ENCODE measurements around the gene SDCCAG8. TPM values are rescaled to one million over a fixed set of nuclear protein-coding genes. Genes with fewer than 3 reads are reported as not detected.

SDCCAG8 gene
- total and polyA plus RNA-seq, 2 of the 8 experiments (the other 6 are each of a cell fraction or from before 2014, with no cell fraction given), result 15.6 to 21.0 TPM

DNA sequence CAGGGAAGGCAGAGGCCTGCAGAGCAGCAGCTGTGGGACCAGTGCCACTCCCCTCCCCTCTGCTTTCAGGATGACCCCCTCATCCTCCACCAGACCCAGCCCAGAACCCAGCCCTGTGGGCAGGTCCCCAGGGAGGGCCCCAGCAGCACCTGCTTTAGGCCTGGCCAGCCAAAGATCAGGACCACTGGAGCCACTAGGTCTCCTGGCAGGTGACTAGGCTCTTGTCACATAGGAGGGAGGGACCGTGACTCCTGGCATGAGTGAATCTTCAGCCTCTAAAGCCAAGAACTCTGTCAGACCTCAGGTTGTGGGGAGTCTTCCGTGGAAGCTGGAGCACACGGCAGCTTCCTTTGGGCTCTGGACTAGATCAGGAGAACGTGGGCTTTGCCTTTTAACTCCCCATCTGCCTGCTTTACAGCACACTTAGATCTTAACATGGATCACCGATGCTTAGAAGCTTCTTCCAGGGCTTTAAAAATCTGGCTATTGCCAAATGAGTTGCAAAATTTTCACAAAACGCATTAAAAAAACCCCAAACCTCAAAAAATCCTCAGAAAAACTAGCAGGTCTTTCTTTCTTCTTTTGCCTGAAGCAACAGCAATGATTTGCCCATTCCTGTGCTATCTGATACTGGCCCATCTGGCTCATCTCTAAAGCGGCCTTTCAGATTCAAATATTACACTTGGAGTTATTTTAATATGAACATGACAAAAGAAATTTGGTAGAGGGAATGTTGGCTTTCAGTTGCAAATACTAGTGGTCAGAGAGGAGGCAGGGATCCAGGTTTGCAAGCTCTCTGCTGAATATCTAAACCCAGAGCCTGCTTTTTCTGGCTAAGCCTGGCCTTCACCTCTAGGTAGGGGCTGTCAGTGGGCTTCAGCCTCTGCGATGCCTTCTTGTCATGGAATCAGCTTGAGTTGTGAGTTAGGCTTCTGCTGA lies 235.2 kb downstream of the SDCCAG8 start (continued):
- TF ChIP-seq, protein P1, sequence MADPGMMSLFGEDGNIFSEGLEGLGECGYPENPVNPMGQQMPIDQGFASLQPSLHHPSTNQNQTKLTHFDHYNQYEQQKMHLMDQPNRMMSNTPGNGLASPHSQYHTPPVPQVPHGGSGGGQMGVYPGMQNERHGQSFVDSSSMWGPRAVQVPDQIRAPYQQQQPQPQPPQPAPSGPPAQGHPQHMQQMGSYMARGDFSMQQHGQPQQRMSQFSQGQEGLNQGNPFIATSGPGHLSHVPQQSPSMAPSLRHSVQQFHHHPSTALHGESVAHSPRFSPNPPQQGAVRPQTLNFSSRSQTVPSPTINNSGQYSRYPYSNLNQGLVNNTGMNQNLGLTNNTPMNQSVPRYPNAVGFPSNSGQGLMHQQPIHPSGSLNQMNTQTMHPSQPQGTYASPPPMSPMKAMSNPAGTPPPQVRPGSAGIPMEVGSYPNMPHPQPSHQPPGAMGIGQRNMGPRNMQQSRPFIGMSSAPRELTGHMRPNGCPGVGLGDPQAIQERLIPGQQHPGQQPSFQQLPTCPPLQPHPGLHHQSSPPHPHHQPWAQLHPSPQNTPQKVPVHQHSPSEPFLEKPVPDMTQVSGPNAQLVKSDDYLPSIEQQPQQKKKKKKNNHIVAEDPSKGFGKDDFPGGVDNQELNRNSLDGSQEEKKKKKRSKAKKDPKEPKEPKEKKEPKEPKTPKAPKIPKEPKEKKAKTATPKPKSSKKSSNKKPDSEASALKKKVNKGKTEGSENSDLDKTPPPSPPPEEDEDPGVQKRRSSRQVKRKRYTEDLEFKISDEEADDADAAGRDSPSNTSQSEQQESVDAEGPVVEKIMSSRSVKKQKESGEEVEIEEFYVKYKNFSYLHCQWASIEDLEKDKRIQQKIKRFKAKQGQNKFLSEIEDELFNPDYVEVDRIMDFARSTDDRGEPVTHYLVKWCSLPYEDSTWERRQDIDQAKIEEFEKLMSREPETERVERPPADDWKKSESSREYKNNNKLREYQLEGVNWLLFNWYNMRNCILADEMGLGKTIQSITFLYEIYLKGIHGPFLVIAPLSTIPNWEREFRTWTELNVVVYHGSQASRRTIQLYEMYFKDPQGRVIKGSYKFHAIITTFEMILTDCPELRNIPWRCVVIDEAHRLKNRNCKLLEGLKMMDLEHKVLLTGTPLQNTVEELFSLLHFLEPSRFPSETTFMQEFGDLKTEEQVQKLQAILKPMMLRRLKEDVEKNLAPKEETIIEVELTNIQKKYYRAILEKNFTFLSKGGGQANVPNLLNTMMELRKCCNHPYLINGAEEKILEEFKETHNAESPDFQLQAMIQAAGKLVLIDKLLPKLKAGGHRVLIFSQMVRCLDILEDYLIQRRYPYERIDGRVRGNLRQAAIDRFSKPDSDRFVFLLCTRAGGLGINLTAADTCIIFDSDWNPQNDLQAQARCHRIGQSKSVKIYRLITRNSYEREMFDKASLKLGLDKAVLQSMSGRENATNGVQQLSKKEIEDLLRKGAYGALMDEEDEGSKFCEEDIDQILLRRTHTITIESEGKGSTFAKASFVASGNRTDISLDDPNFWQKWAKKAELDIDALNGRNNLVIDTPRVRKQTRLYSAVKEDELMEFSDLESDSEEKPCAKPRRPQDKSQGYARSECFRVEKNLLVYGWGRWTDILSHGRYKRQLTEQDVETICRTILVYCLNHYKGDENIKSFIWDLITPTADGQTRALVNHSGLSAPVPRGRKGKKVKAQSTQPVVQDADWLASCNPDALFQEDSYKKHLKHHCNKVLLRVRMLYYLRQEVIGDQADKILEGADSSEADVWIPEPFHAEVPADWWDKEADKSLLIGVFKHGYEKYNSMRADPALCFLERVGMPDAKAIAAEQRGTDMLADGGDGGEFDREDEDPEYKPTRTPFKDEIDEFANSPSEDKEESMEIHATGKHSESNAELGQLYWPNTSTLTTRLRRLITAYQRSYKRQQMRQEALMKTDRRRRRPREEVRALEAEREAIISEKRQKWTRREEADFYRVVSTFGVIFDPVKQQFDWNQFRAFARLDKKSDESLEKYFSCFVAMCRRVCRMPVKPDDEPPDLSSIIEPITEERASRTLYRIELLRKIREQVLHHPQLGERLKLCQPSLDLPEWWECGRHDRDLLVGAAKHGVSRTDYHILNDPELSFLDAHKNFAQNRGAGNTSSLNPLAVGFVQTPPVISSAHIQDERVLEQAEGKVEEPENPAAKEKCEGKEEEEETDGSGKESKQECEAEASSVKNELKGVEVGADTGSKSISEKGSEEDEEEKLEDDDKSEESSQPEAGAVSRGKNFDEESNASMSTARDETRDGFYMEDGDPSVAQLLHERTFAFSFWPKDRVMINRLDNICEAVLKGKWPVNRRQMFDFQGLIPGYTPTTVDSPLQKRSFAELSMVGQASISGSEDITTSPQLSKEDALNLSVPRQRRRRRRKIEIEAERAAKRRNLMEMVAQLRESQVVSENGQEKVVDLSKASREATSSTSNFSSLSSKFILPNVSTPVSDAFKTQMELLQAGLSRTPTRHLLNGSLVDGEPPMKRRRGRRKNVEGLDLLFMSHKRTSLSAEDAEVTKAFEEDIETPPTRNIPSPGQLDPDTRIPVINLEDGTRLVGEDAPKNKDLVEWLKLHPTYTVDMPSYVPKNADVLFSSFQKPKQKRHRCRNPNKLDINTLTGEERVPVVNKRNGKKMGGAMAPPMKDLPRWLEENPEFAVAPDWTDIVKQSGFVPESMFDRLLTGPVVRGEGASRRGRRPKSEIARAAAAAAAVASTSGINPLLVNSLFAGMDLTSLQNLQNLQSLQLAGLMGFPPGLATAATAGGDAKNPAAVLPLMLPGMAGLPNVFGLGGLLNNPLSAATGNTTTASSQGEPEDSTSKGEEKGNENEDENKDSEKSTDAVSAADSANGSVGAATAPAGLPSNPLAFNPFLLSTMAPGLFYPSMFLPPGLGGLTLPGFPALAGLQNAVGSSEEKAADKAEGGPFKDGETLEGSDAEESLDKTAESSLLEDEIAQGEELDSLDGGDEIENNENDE (IDR thresholded peaks at IDR 0.05; ENCODE audit: insufficient replicate concordance, low read length), result peak; percentile 45
- TF ChIP-seq HDAC2 (IDR thresholded peaks at IDR 0.05; ENCODE audit: borderline replicate concordance in 1 of 2, low read depth in 2 of 2, low read length in 2 of 2) (peak in 1 of 2 experiments; percentile 35; a peak in 1 of 4 replicates), RAD21 (IDR thresholded peaks at IDR 0.05 in 1 of 2, conservative IDR thresholded peaks at IDR 0.05 in 1 of 2; ENCODE audit: low read depth in 2 of 2, low read length in 2 of 2) (0 out of 4 replicates have a peak, but pooled peaks of 1 of the 2 experiments have one; percentile 2), SP2 (IDR thresholded peaks at IDR 0.05; ENCODE audit: low read length) (no peak)

Measured in H1 (cell line).